HCT116 (cell line): ENCODE data around the gene TUBA3E. TPM values are rescaled to one million over a fixed set of nuclear protein-coding genes. Genes with fewer than 3 reads are reported as not detected.

Experiments
- ATAC-seq: fragments of 200-7000 bp; cut with Tn5 transposase; 2 replicates; pipeline ENCODE4 v1.9.1; 2020; ENCODE audit warnings: mild to moderate bottlenecking, moderate library complexity
- Bru-seq: library from RNA; stranded (reverse); fragments of 400-500 nt; gene quantifications from one replicate; lab custom pipeline; 2021; lab: Mats Ljungman, UMichigan
- BruChase-seq, 2 experiments: library from RNA; stranded (reverse); fragments of 400-500 nt; gene quantifications; one replicate each; lab custom pipeline; 2021; lab: Mats Ljungman, UMichigan
- BruUV-seq: library from RNA; stranded (reverse); fragments of 400-500 nt; replicated peaks from 2 replicates; lab custom pipeline; 2021; lab: Mats Ljungman, UMichigan
- CTCF ChIA-PET: fragments of 300-600 bp; sonication (Branson Sonifier 250); formaldehyde crosslinking; loops from one replicate; lab custom pipeline; 2021; ENCODE audit warnings: antibody characterized with exemption; lab: Charles Lee
- POLR2A ChIA-PET: fragments of 300-600, 350-600 bp; sonication (Branson Sonifier 250); formaldehyde crosslinking; loops from one replicate; lab custom pipeline; 2021; ENCODE audit warnings: antibody characterized with exemption; lab: Charles Lee
- RAD21 ChIA-PET, 2 experiments: fragments of 300-600 bp; sonication (Branson Sonifier 250); formaldehyde crosslinking; loops; one replicate each; lab custom pipeline; 2023; ENCODE audit warnings: low total read pairs in 2 of 2; ENCODE audit not compliant: uncharacterized antibody in 2 of 2, unreplicated experiment in 2 of 2, low non-redundant PET in 1 of 2; lab: Charles Lee
- DNase-seq: peaks from one replicate; pipeline ENCODE4 v3.0.0-alpha.2; 2010; ENCODE audit warnings: low read depth, low spot score
- H2AFZ ChIP-seq: fragments of 200-600 bp; shearing (Covaris generic), sonication (generic); 2 replicates; pipeline ENCODE4 v1.6.1; 2017; ENCODE audit warnings: low read depth, mixed run types, mixed read lengths, antibody characterized with exemption, low read length; ENCODE audit not compliant: poor library complexity, severe bottlenecking
- H3K27ac ChIP-seq: 2 replicates; pipeline ENCODE4 v1.5.1; 2012; ENCODE audit warnings: low read depth, low read length
- H3K27me3 ChIP-seq: fragments of 200-600 bp; sonication (generic); 2 replicates; pipeline ENCODE4 v1.6.1; 2016; ENCODE audit warnings: mixed run types, low read length, mixed read lengths; ENCODE audit not compliant: insufficient read depth
- H3K36me3 ChIP-seq, 2 experiments: fragments of 200-500 bp in 1 of 2; fragments of 200-600 bp in 1 of 2; sonication (Bioruptor generic) in 1 of 2; sonication (generic) in 1 of 2; 2 replicates each; pipeline versions ENCODE4 v1.5.1 to v1.6.1; 2014 to 2016; ENCODE audit warnings: low read length in 2 of 2, inconsistent platforms in 1 of 2, mixed read lengths in 1 of 2, mixed run types in 1 of 2; ENCODE audit not compliant: insufficient read depth in 2 of 2, control insufficient read depth in 1 of 2
- H3K4me1 ChIP-seq, 2 experiments: fragments of 200-600 bp in 1 of 2; sonication (generic) in 1 of 2; 2 replicates each; pipeline versions ENCODE4 v1.5.1 to v1.6.1; 2012 to 2017; ENCODE audit warnings: low read length in 2 of 2, inconsistent platforms in 1 of 2, mild to moderate bottlenecking in 1 of 2, mixed read lengths in 1 of 2, mixed run types in 1 of 2, moderate library complexity in 1 of 2; ENCODE audit not compliant: insufficient read depth in 2 of 2, control insufficient read depth in 1 of 2
- H3K4me2 ChIP-seq: fragments of 200-600 bp; sonication (generic); 2 replicates; pipeline ENCODE4 v1.6.1; 2017; ENCODE audit warnings: mixed run types, low read length, mixed read lengths
- H3K4me3 ChIP-seq, 2 experiments: fragments of 200-600 bp in 1 of 2; sonication (generic) in 1 of 2; replicated peaks in 1 of 2; 2 replicates each; pipeline ENCODE4 v1.5.1; 2011 to 2016; ENCODE audit warnings: low read length in 2 of 2, control low read depth in 1 of 2, low read depth in 1 of 2, mild to moderate bottlenecking in 1 of 2, mixed read lengths in 1 of 2, mixed run types in 1 of 2
- H3K79me2 ChIP-seq: fragments of 200-600 bp; sonication (generic); 2 replicates; pipeline ENCODE4 v1.6.1; 2017; ENCODE audit warnings: mild to moderate bottlenecking, mixed run types, low read length, moderate library complexity, mixed read lengths; ENCODE audit not compliant: insufficient read depth
- H3K9ac ChIP-seq: fragments of 200-600 bp; sonication (generic); 2 replicates; pipeline ENCODE4 v1.6.1; 2016; ENCODE audit warnings: low read length, mixed read lengths
- H3K9me2 ChIP-seq: fragments of 200-600 bp; sonication (generic), shearing (Covaris generic); 2 replicates; pipeline ENCODE4 v1.6.1; 2017; ENCODE audit warnings: mixed run types, mild to moderate bottlenecking, moderate library complexity; ENCODE audit not compliant: insufficient read depth
- H3K9me3 ChIP-seq, 2 experiments: fragments of 200-500 bp in 1 of 2; fragments of 200-600 bp in 1 of 2; sonication (Bioruptor generic) in 1 of 2; sonication (generic) in 1 of 2; 2 replicates each; pipeline ENCODE4 v1.6.1; 2014 to 2017; ENCODE audit warnings: low read length in 2 of 2, mixed read lengths in 2 of 2, inconsistent platforms in 1 of 2, low read depth in 1 of 2, mild to moderate bottlenecking in 1 of 2, mixed run types in 1 of 2, moderate library complexity in 1 of 2; ENCODE audit not compliant: control insufficient read depth in 1 of 2, insufficient read depth in 1 of 2
- H4K20me1 ChIP-seq: fragments of 200-600 bp; sonication (generic), shearing (Covaris generic); 2 replicates; pipeline ENCODE4 v1.6.1; 2017; ENCODE audit warnings: mixed run types, mild to moderate bottlenecking, moderate library complexity; ENCODE audit not compliant: insufficient read depth
- ATF3 ChIP-seq: IDR thresholded peaks from 2 replicates; pipeline ENCODE4 v1.6.1; 2012
- CBX3 ChIP-seq: IDR thresholded peaks from 2 replicates; pipeline ENCODE4 v1.6.1; 2012; ENCODE audit warnings: low read depth
- CEBPB ChIP-seq: IDR thresholded peaks from 2 replicates; pipeline ENCODE4 v1.6.1; 2012; ENCODE audit warnings: low read depth
- CTCF ChIP-seq, 3 experiments: fragments of 200-600 bp in 1 of 3; sonication (generic) in 1 of 3; IDR thresholded peaks in 2 of 3; conservative IDR thresholded peaks in 1 of 3; 2 replicates each; pipeline ENCODE4 v1.5.1; 2012 to 2017; ENCODE audit warnings: low read depth in 2 of 3, low read length in 2 of 3, antibody characterized with exemption in 1 of 3, borderline replicate concordance in 1 of 3, control low read depth in 1 of 3, mild to moderate bottlenecking in 1 of 3, mixed read lengths in 1 of 3, mixed run types in 1 of 3, moderate library complexity in 1 of 3; ENCODE audit not compliant: insufficient read depth in 1 of 3
- EGR1 ChIP-seq: IDR thresholded peaks from 2 replicates; pipeline ENCODE4 v1.6.1; 2012; ENCODE audit warnings: low read depth
- ELF1 ChIP-seq: IDR thresholded peaks from 2 replicates; pipeline ENCODE4 v1.6.1; 2012; ENCODE audit warnings: low read depth, borderline replicate concordance
- FOSL1 ChIP-seq: IDR thresholded peaks from 2 replicates; pipeline ENCODE4 v1.6.1; 2012; ENCODE audit warnings: low read depth
- JUND ChIP-seq: IDR thresholded peaks from 2 replicates; pipeline ENCODE4 v1.6.1; 2012
- POLR2A ChIP-seq: IDR thresholded peaks from 2 replicates; pipeline ENCODE4 v1.7.0; 2011; ENCODE audit warnings: borderline replicate concordance; ENCODE audit not compliant: insufficient read depth, insufficient read length; ENCODE audit errors: extremely low read depth
- POLR2AphosphoS5 ChIP-seq: IDR thresholded peaks from 2 replicates; pipeline ENCODE4 v1.6.1; 2011; ENCODE audit warnings: mild to moderate bottlenecking, low read depth, low read length, moderate library complexity
- RAD21 ChIP-seq: IDR thresholded peaks from 2 replicates; pipeline ENCODE4 v1.6.1; 2012; ENCODE audit warnings: low read depth, mild to moderate bottlenecking
- REST ChIP-seq: IDR thresholded peaks from 2 replicates; pipeline ENCODE4 v1.6.1; 2012; ENCODE audit warnings: low read depth
- SP1 ChIP-seq: IDR thresholded peaks from 2 replicates; pipeline ENCODE4 v1.6.1; 2012; ENCODE audit warnings: low read depth
- SRF ChIP-seq: IDR thresholded peaks from 2 replicates; pipeline ENCODE4 v1.6.1; 2012; ENCODE audit warnings: low read depth
- ZFX ChIP-seq: fragments of 450-650 bp; IDR thresholded peaks from 2 replicates; pipeline ENCODE4 v1.6.1; 2017
- ZNF274 ChIP-seq: fragments of 200-500 bp; sonication (Bioruptor generic); IDR thresholded peaks from 2 replicates; pipeline ENCODE4 v1.6.1; 2014; ENCODE audit warnings: mild to moderate bottlenecking, low read depth, low read length, inconsistent platforms
- intact Hi-C: fragments of 100-400 bp; cut with micrococcal nuclease; formaldehyde crosslinking; loops from 2 replicates; pipeline ENCODE4 v1.10.0; 2022
- long read RNA-seq: library from polyadenylated mRNA; unstranded; transcript quantifications from one replicate; pipeline ENCODE4 v2.0.0, GENCODE V29; 2021; ENCODE audit not compliant: unreplicated experiment
- polyA plus RNA-seq: library from polyadenylated mRNA; unstranded; fragments of >200 nt; gene quantifications from 2 replicates; pipeline ENCODE4 v1.2.1, GENCODE V29; 2012; ENCODE audit warnings: missing spikeins
- total RNA-seq: library from RNA; stranded (reverse); gene quantifications from one replicate; pipeline ENCODE4 v1.2.1, GENCODE V29; 2021; ENCODE audit not compliant: unreplicated experiment

Gene TUBA3E
- total RNA-seq (not detected), Bru-seq, nascent RNA (not detected), BruChase-seq, experiment 1, labeled RNA remaining after a 6-hour chase (not detected), BruChase-seq, experiment 2, labeled RNA remaining after a 2-hour chase (not detected)
- polyA plus RNA-seq: 0.05 TPM in 1 of 2 replicates, not detected in the other
- long read RNA-seq: 0 reads

GRCh38 chr2:130198343-130198742, at the start of gene TUBA3E:
Gene TUBA3E (minus strand): TSS chr2:130198439. CDS start chr2:130198360, 79 bp downstream.
- Histone ChIP-seq H3K4me2 (no peak within 1 kb of the TSS), H3K4me3 (no peak within 1 kb of the TSS), H3K27ac (no peak within 1 kb of the TSS), H4K20me1 (no peaks in the 10 kb centered on the region), H3K36me3 (no peaks in the 10 kb centered on the region), H3K79me2 (no peaks in the 10 kb centered on the region), H3K4me1 (no peaks in the 10 kb centered on the region; a peak in 1 of 4 replicates), H3K9me3 (no peaks in the 10 kb centered on the region), H3K9ac (no peak within 1 kb of the TSS), H3K27me3 (no peaks in the 10 kb centered on the region), H2AFZ (no peak within 1 kb of the TSS), H3K9me2 (no peaks in the 10 kb centered on the region)
- POLR2A ChIA-PET: no interaction called here
- CTCF ChIA-PET: no interaction called here
- TF ChIP-seq EGR1: no peak
- TF ChIP-seq CBX3: no peak
- TF ChIP-seq ELF1: no peak
- no peak for TF ChIP-seq FOSL1
- no peak for TF ChIP-seq JUND
- TF ChIP-seq RAD21: no peak
- no peak for TF ChIP-seq CEBPB
- TF ChIP-seq SRF: no peak
- no peak for TF ChIP-seq ZNF274
- no peak for TF ChIP-seq ZFX
- no peak for TF ChIP-seq ATF3
- no peak for TF ChIP-seq SP1
- no peak for DNase-seq
- ATAC-seq: no peak
- RAD21 ChIA-PET: no interaction called here
- intact Hi-C loops: no loop called here
- BruUV-seq: no TSS peak

- Histone ChIP-seq H3K79me2 (no peaks in the 10 kb centered on the region), H4K20me1 (no peaks in the 10 kb centered on the region), H3K4me2 (no peak overlapping the region), H3K4me1 (peaks cover 3 to 6% of the 10 kb centered on the region in 2 experiments), H3K27me3 (no peaks in the 10 kb centered on the region), H3K36me3 (no peaks in the 10 kb centered on the region), H3K4me3 (no peak overlapping the region), H3K9me3 (no peaks in the 10 kb centered on the region), H3K9me2 (no peaks in the 10 kb centered on the region), H2AFZ (no peak overlapping the region), H3K9ac (no peak overlapping the region), H3K27ac (no peak overlapping the region)
- CTCF ChIA-PET: no interaction called here
- POLR2A ChIA-PET: no interaction called here
- RAD21 ChIA-PET: no interaction called here
- DNase-seq (no peak), ATAC-seq (no peak)
- intact Hi-C loops: no loop called here
- no TSS peak for BruUV-seq
- TF ChIP-seq POLR2A (no peak), EGR1 (no peak), ATF3 (no peak), REST (no peak), ZNF274 (no peak), JUND (no peak), CBX3 (no peak), POLR2AphosphoS5 (no peak), FOSL1 (no peak), RAD21 (no peak), CTCF (IDR thresholded peaks at IDR 0.05 in 2 of 3, conservative IDR thresholded peaks at IDR 0.05 in 1 of 3; ENCODE audit: borderline replicate concordance in 1 of 3, insufficient read depth in 1 of 3, low read depth in 2 of 3, low read length in 2 of 3) (no peak)
Measured at GRCh38 chr2:130246430-130246829, 48.2 kb upstream of the TUBA3E start.
